OCI-LY7 (cell line): Measurements from ENCODE around the gene ISLR.

Source experiments
- EZH2phosphoT487 ChIP-seq: fragments of 200-600 bp; sonication (generic); IDR thresholded peaks from 2 replicates; pipeline ENCODE4 v1.6.1; 2018; ENCODE audit warnings: low read depth, borderline replicate concordance, mild to moderate bottlenecking, mixed run types, antibody characterized with exemption, low read length, moderate library complexity, mixed read lengths
- TF ChIP-seq, protein P1 (sequence below): fragments of 200-600 bp; sonication (generic); conservative IDR thresholded peaks from 2 replicates; pipeline ENCODE4 v1.5.1; 2014; ENCODE audit warnings: mild to moderate bottlenecking, antibody characterized with exemption, low read length, moderate library complexity, mixed read lengths

DNA sequence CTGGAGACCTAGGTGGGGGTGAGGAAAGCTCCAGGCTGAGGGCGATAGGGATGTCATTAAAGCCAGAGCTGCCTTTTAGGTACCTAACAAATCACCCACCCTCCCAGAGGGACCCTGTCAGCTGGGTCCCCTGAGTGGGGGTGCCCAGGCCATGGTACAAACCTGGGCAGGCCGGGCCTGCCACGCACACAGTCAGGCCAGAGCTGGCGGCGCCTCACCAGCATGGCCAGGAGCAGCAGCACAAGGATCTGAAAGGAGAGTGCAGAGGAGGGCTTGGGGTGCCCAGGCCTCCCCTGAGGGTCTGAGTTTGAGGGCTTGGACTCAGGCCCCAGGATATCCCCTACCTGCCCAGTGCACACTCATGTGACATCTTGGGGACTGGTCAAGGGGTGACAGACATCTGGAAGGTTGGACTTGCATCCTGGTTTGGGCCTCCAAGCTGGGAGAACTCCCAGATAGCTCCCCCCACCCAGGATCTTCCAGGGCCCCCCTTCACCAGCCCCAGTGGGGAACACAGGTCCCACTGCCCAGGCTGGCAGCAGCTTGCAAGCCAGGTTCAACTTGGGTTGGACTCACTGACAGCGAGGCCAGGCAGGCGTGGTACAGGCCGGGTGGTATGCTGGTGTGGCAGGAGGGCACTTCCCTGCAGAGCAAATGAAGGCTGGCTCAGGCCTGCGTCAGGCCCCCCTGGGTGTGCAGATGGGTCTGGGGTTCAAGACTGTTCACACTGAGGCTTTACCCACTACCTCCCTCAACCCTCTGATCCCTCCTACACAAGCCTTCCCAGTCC lies 23.9 kb downstream of the ISLR start:
- TF ChIP-seq, protein P1, sequence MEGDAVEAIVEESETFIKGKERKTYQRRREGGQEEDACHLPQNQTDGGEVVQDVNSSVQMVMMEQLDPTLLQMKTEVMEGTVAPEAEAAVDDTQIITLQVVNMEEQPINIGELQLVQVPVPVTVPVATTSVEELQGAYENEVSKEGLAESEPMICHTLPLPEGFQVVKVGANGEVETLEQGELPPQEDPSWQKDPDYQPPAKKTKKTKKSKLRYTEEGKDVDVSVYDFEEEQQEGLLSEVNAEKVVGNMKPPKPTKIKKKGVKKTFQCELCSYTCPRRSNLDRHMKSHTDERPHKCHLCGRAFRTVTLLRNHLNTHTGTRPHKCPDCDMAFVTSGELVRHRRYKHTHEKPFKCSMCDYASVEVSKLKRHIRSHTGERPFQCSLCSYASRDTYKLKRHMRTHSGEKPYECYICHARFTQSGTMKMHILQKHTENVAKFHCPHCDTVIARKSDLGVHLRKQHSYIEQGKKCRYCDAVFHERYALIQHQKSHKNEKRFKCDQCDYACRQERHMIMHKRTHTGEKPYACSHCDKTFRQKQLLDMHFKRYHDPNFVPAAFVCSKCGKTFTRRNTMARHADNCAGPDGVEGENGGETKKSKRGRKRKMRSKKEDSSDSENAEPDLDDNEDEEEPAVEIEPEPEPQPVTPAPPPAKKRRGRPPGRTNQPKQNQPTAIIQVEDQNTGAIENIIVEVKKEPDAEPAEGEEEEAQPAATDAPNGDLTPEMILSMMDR: no peak
- TF ChIP-seq EZH2phosphoT487: no peak
